GM12801 (cell line): ENCODE measurements around the gene ELMO1.

Source experiments
- CTCF ChIP-seq: IDR thresholded peaks from one replicate; pipeline ENCODE4 v1.5.1; 2011; ENCODE audit warnings: control low read depth; ENCODE audit not compliant: insufficient read length; ENCODE audit errors: extremely low read depth

The ELMO1 gene

GRCh38 chr7:37212556-37212955, 236.1 kb downstream of the ELMO1 start:
- TF ChIP-seq CTCF: no peak

- no peak for TF ChIP-seq CTCF
These were observed 236.6 kb downstream of the ELMO1 start for GRCh38 chr7:37212051-37212450.

DNA sequence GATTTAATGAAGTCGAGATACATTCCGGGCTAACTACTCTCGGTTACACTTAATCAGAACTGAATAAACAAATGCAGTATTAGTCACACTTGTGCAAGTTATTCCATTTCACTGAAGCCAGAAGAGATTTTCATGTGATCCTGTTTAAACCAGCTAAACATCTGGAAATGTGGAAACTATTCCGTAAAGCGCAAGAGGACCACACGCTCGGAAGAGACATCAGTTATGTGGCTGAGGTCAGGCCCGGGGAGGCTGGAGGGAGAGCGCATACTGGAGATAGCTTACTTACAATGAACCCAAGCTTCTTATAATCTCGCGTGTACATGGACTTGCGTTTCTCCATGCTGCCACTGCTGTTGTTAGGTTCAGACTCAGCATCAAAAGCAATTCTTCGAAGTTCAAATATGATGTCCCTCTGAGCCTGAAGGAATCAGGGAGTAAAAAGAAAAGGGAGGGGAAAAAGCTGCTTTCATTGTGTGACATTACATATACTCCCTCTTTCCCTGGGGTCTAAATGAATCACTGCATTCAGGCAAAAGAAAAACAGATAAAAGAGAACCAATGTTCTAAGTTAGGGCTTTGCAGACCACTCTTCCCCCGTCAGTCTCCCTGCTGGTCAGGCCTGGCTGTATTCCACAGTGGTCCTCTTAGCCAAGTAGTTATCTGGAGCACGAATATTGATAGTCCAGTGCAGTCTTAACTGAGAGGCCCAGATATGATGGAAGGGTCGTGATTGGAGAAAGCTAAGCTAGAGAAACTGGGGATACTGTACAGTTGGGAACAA, 237.4 kb downstream of the ELMO1 start:
- no peak for TF ChIP-seq CTCF

- no peak for TF ChIP-seq CTCF
These were observed 239.5 kb downstream of the ELMO1 start for GRCh38 chr7:37209195-37209594.

DNA sequence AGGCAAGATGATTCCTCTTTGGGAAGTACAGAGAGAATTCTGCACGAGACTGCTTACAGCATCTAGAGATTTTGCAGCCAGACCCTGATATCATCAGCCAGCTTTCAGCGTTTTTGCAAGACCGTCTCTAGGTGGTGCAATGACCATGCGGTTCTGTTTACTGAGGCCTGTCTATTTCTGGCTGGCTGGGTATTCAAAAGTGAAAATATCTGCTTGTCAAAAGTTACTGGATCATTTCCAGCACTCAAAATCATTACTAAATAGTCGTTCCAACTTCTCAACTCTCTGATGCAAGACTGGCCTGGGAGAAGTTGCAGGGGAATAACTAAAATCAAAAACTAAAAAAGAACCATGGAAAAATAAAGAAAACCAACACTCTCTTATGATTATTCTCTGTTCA, 240.1 kb downstream of the ELMO1 start:
- no peak for TF ChIP-seq CTCF

DNA sequence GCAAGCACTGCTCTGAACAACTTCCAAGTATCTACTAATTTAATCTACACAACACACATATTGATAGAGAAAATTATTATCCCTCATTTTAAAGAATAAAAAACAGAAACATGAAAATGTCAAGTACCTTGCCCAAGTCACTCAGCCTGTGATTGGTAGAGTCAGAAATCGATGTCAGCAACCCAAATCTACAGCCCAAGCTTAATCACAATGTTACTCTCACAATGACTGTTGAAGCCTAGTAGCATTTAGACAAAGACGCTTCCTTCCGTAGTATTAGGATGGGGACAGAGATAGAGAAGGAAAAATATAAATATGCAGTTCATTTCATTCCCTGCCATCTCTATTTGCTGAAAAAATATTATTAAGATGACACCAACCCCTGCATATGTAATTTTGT, 242.5 kb downstream of the ELMO1 start:
- no peak for TF ChIP-seq CTCF

DNA sequence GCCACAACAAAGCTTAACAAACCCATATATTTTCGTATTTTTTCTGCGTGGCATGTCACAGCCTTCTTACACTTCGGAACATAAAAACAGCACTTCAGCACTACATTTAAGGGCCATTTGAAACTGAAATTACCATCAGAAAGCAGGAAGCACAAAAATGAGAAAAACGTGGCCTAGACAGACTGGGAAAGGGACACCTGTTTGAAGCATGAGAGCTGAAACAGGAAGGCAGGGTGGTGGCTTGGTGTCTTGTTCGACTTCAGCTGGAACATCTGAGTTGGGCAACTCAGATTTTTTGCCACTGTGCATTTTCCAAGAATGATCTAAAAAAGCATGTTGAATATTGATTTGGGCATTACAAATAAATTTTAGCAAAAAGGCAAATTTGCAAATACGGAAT, 243.2 kb downstream of the ELMO1 start:
- no peak for TF ChIP-seq CTCF

GRCh38 chr7:37201876-37202198, 246.8 kb downstream of the ELMO1 start:
- no peak for TF ChIP-seq CTCF
